Cardiac fibroblast (primary cell): Measurements from ENCODE around the gene S100A1.
"Not testable (repeated sequence)": the region's sequence is repeated elsewhere in the genome, so short reads cannot be mapped to it uniquely, and the experiment has no call there.

Experiments
- DNase-seq, 2 donors: peaks; one replicate each; pipeline versions ENCODE4 v3.0.0 to v3.0.0-alpha.2; 2010; ENCODE audit warnings: low read depth in 2 of 2
- H3K4me3 ChIP-seq, 2 donors: replicated peaks in 1 of 2; 1 replicate in 1 of 2; 2 replicates in 1 of 2; pipeline ENCODE4 v1.5.1; 2011; ENCODE audit warnings: low read depth in 2 of 2, low read length in 2 of 2, mild to moderate bottlenecking in 2 of 2, moderate library complexity in 1 of 2
- CTCF ChIP-seq: IDR thresholded peaks from one replicate; pipeline ENCODE4 v1.5.1; 2011; ENCODE audit warnings: low read depth, mild to moderate bottlenecking, low read length, inconsistent platforms

Gene S100A1

GRCh38 chr1:153587314-153587713 is 40.9 kb upstream of the S100A1 start:
- no peak overlapping the region for H3K4me3 ChIP-seq
- TF ChIP-seq CTCF = no peak
- no peak for DNase-seq

- H3K4me3 ChIP-seq, DNase-seq: not testable (repeated sequence)
Observed at GRCh38 chr1:153588033-153588432, 40.2 kb upstream of the S100A1 start.

DNA sequence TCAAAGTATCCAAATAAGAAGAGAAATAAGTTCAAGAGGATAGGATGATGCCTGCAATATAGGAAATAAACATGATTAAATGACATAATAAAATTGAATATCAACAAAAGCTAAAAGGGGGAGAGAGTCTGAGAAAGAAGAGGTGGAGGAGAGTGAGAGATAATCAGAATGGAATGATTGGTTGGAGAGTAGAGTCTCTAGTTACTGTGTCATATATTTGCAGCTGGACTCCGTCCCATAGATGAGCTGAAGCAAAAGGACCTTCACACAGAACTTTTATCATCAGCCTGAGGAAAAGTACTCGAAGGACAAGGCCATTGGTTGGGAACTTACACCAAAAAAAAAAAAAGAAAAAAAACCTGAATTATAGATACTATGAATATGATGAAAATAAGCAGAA is 39.8 kb upstream of the S100A1 start:
- DNase-seq = no peak

DNA sequence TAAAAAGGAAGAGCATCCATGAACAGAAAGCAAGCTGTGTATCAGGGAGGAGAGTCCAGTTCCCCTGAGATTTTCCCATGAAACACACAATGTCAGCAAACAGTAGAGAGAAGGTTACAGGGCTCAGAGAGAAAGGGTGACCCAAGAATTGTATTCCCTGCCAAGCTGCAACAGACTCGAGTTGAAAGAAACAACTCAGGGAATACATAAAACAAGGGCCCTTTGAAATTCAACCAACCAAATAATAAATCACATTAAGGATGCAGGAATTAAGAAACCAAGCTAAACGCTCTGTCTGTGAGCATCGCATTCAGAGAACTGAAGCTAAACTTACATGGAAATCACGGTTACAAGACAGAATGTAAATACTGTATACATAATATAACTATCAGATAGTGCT is 35.5 kb upstream of the S100A1 start:
- no peak for DNase-seq
- TF ChIP-seq CTCF = no peak
- H3K4me3 ChIP-seq = no peak overlapping the region

More for the DNA sequence above, 39.8 kb upstream of the S100A1 start:
- TF ChIP-seq CTCF = no peak
- no peak overlapping the region for H3K4me3 ChIP-seq

DNA sequence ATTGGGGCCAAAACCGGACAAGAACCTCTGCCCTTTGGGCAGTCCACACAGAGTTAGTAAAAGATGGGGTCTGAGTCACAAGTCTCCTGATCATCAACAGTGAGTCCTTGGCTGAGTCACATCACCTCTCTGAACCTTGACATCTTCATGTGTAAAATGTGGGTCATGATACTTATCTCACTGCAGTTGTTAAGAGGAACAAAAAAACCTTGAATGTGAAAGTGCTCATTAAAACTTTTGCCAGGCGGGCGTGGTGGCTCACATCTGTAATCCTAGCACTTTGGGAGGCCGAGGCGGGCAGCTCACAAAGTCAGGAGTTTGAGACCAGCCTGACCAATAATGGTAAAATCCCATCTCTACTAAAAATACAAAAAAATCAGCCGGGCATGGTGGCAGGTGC is 31.0 kb upstream of the S100A1 start:
- TF ChIP-seq CTCF = no peak
- peak in 1 of 2 donors; percentile 72 for DNase-seq
- H3K4me3 ChIP-seq = no peak overlapping the region

- DNase-seq = peak; percentile 77 to 82
- no peak overlapping the region for H3K4me3 ChIP-seq
- TF ChIP-seq CTCF = no peak
Observed at GRCh38 chr1:153598309-153599172, 29.7 kb upstream of the S100A1 start.

- H3K4me3 ChIP-seq = no peak overlapping the region
- no peak for DNase-seq
- no peak for TF ChIP-seq CTCF
Observed at GRCh38 chr1:153599847-153600246, 28.4 kb upstream of the S100A1 start.
